ENCODE results near the gene UQCR10. TPM values are rescaled to one million over a fixed set of nuclear protein-coding genes. Genes with fewer than 3 reads are reported as not detected.

UQCR10 gene
- total and polyA plus RNA-seq, 8 donors: 23.9 to 103 (median 32.6) TPM

DNA sequence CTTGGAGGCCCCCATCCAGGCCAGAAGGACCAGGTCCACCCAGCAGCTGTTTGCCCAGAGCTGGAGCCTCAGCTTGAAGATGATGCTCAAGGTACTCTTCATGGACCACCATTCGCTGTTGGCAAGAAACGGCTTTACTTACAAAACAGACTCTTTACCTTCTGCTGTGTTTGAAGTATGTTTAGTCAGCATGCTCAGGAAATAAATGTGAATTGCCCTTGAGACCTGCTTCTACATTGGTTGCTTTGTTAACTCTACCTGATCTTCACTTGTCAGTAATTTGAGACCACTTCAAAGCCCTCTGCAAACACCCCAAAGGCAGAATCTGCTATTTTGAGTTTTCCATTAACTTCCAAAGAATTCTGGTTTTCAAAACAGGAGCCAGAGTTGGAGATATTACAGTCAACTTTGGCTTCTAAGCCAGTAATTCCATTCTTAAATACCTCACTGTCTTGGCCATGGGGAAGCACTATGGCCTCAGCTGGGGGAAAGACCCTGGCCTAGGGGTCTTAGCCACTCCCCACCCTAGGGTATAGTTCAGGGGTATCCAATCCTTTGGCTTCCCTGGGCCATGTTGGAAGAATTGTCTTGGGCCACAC lies 2.7 kb downstream of the UQCR10 start:
- Histone ChIP-seq H3K27ac (no peak overlapping the region), H3K4me3 (no peak overlapping the region), H3K27me3 (no peaks in the 10 kb centered on the region), H3K36me3 (peaks cover 0 to 16% (median 10%) of the 10 kb centered on the region in 3 donors), H3K4me1 (peaks cover 2 to 14% (median 5%) of the 10 kb centered on the region in 3 donors), H3K9me3 (no peaks in the 10 kb centered on the region)
- 73 to 81% methylated on average over 2 of the region's 2 CpGs for WGBS, 2 donors
- DNase-seq (no peak), ATAC-seq (no peak), FAIRE-seq (no peak)
- intact Hi-C loops (cut with DNase I): no loop called here
- TF ChIP-seq, protein P1, sequence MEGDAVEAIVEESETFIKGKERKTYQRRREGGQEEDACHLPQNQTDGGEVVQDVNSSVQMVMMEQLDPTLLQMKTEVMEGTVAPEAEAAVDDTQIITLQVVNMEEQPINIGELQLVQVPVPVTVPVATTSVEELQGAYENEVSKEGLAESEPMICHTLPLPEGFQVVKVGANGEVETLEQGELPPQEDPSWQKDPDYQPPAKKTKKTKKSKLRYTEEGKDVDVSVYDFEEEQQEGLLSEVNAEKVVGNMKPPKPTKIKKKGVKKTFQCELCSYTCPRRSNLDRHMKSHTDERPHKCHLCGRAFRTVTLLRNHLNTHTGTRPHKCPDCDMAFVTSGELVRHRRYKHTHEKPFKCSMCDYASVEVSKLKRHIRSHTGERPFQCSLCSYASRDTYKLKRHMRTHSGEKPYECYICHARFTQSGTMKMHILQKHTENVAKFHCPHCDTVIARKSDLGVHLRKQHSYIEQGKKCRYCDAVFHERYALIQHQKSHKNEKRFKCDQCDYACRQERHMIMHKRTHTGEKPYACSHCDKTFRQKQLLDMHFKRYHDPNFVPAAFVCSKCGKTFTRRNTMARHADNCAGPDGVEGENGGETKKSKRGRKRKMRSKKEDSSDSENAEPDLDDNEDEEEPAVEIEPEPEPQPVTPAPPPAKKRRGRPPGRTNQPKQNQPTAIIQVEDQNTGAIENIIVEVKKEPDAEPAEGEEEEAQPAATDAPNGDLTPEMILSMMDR (IDR thresholded peaks at IDR 0.05): no peak

DNA sequence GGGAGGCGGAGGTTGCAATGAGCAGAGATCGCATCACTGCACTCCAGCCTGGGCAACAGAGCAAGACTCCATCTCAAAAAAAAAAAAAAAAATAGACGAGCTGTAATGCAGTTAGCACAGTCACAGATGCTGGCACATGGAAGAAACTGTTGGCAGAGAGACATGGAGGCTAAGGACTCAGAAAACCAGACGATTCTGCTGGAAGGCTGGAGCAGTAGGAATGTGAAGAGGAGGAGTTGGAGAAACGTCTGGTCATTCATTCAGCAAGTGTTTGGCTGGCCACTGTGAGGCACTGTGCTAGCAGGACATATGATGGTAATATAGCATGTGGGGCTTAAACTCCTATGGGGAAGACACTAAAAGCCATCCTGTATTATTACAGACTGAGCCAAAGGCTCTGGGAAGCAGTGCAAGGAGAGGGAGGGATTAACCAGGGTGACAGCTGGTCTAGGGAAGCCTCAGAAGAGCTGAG lies 5.0 kb downstream of the UQCR10 start:
- ATAC-seq (peak in 3 of 4 donors; percentile 39 to 58 (median 51)), DNase-seq (no peak), FAIRE-seq (no peak)
- peaks cover 2 to 8% (median 5%) of the 10 kb centered on the region in 3 donors for H3K4me1 ChIP-seq
- no peak overlapping the region for H3K4me3 ChIP-seq
- 46 to 48% methylated on average over 5 of the region's 5 CpGs for WGBS, 2 donors
- no peak overlapping the region for H3K27ac ChIP-seq
- no peaks in the 10 kb centered on the region for H3K9me3 ChIP-seq
- peaks cover 0 to 16% (median 10%) of the 10 kb centered on the region in 3 donors for H3K36me3 ChIP-seq
- intact Hi-C loops (cut with DNase I): no loop called here
- no peaks in the 10 kb centered on the region for H3K27me3 ChIP-seq
- TF ChIP-seq, protein P1 (IDR thresholded peaks at IDR 0.05): no peak

GRCh38 chr22:29773233-29773632 lies 6.1 kb downstream of the UQCR10 start:
- no peak overlapping the region for H3K27ac ChIP-seq
- no peak overlapping the region for H3K4me3 ChIP-seq
- ATAC-seq (peak in 3 of 4 donors; percentile 11 to 57 (median 43)), FAIRE-seq (no peak), DNase-seq (no peak)
- H3K36me3 ChIP-seq: peaks cover 0 to 16% (median 10%) of the 10 kb centered on the region in 3 donors
- no peaks in the 10 kb centered on the region for H3K27me3 ChIP-seq
- TF ChIP-seq, protein P1 (IDR thresholded peaks at IDR 0.05): no peak
- peaks cover 2 to 5% (median 5%) of the 10 kb centered on the region in 3 donors for H3K4me1 ChIP-seq
- no peaks in the 10 kb centered on the region for H3K9me3 ChIP-seq
- intact Hi-C loops (cut with DNase I): no loop called here
- 76 to 81% methylated on average over 2 of the region's 2 CpGs for WGBS, 2 donors

- ATAC-seq (no peak), FAIRE-seq (no peak), DNase-seq (no peak)
- H3K36me3 ChIP-seq: no peaks in the 10 kb centered on the region
- intact Hi-C loops (cut with DNase I): no loop called here
- peaks cover 41 to 50% (median 49%) of the 10 kb centered on the region in 3 donors for H3K4me1 ChIP-seq
- H3K9me3 ChIP-seq: no peaks in the 10 kb centered on the region
- no peak overlapping the region for H3K4me3 ChIP-seq
- TF ChIP-seq, protein P1 (IDR thresholded peaks at IDR 0.05): no peak
- WGBS, 2 donors: 95 to 97% methylated on average over 5 of the region's 5 CpGs
- H3K27me3 ChIP-seq: no peaks in the 10 kb centered on the region
- peak overlapping the region in 2 of 4 donors; percentile 86 to 88 for H3K27ac ChIP-seq
Measured at GRCh38 chr22:29780220-29780619, 13.1 kb downstream of the UQCR10 start.

Data from pancreas (tissue), 10 donors.